Right kidney (tissue), 9 donors: ENCODE results near the gene TNFAIP8L1.
"Not testable (repeated sequence)": the region's sequence is repeated elsewhere in the genome, so short reads cannot be mapped to it uniquely, and the experiment has no call there.

Experiments used
- DNase-seq: peaks from one replicate; pipeline ENCODE4 v3.0.0-alpha.2; 2016
- long read RNA-seq, 8 donors: transcript quantifications; one replicate each; lab custom pipeline, GENCODE V29; 2026

TNFAIP8L1 gene
- long read RNA-seq, donor 1, transcript TNFAIP8L1-201 (2 exons, 3,814 nt): major isoform, 7 of 280 reads
- long read RNA-seq, donor 1, partial matches to known transcripts: 174 of 280 reads
- long read RNA-seq, donor 1, other reads (novel, unspliced or antisense): 99 of 280 reads
- long read RNA-seq, donor 2, transcript TNFAIP8L1-201 (2 exons, 3,814 nt): major isoform, 9 of 80 reads
- long read RNA-seq, donor 2, partial matches to known transcripts: 0 of 80 reads
- long read RNA-seq, donor 2, other reads (novel, unspliced or antisense): 70 of 80 reads
- long read RNA-seq, donor 3, partial matches to known transcripts: 68 of 69 reads
- long read RNA-seq, donor 3, other reads (novel, unspliced or antisense): 0 of 69 reads
- long read RNA-seq, donor 4, transcript TNFAIP8L1-201 (2 exons, 3,814 nt): major isoform, 9 of 10 reads
- long read RNA-seq, donor 4, partial matches to known transcripts: 0 of 10 reads
- long read RNA-seq, donor 4, other reads (novel, unspliced or antisense): 0 of 10 reads
- long read RNA-seq, donor 5, transcript TNFAIP8L1-201 (2 exons, 3,814 nt): major isoform, 8 of 9 reads
- long read RNA-seq, donor 5, partial matches to known transcripts: 0 of 9 reads
- long read RNA-seq, donor 5, other reads (novel, unspliced or antisense): 0 of 9 reads
- long read RNA-seq, donor 6, transcript TNFAIP8L1-201 (2 exons, 3,814 nt): major isoform, 5 of 106 reads
- long read RNA-seq, donor 6, partial matches to known transcripts: 13 of 106 reads
- long read RNA-seq, donor 6, other reads (novel, unspliced or antisense): 87 of 106 reads
- long read RNA-seq, donor 7: 0 reads
- long read RNA-seq, donor 8, transcript TNFAIP8L1-201 (2 exons, 3,814 nt): major isoform, 8 of 8 reads
- long read RNA-seq, donor 8, partial matches to known transcripts: 0 of 8 reads
- long read RNA-seq, donor 8, other reads (novel, unspliced or antisense): 0 of 8 reads

- peak; percentile 81 for DNase-seq
Observed at GRCh38 chr19:4638828-4639530, at the start of gene TNFAIP8L1. TSS of gene TNFAIP8L1 (plus strand) at chr19:4639516. CDS start at chr19:4651870, 12,354 bp downstream.

DNA sequence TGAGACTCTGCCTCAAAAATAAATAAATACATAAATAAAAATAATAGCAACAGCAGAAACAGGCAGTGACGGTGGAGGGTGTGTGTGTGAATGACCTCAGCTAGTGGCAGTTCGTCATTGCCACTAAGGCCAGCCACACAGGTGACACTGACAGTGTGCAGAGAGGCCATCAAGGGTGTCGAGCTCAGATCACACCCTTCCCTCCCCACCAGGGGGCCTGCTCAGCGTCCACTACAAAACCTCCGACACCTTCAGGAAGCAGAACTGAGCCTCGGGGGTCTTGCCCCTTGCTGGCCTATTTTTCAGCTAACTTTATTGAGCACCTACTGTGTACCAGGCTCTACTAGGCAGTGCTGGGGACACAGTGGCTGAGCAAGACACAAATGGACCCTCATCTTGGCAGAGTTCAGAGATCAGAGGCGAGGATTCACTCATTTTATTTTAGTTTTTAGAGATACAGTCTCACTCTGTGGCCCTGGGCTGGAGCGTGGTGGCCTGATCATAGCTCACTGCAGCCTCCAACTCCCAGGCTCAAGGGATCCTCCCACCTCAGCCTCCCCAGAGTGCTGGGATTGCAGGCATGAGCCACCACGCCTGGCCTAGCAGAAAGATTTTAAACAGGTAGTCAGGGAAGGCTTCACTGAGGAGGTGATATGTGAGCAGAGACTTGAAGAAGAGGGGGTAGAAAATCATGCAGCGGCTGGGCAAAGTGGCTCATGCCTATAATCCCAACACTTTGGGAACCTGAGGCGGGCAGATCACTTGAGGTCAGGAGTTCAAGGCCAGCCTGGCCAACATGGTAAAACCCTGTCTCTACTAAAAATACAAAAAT, 49.5 kb upstream of the TNFAIP8L1 start:
- no peak for DNase-seq

- no peak for DNase-seq
Observed at GRCh38 chr19:4590559-4590958, 48.8 kb upstream of the TNFAIP8L1 start.

DNA sequence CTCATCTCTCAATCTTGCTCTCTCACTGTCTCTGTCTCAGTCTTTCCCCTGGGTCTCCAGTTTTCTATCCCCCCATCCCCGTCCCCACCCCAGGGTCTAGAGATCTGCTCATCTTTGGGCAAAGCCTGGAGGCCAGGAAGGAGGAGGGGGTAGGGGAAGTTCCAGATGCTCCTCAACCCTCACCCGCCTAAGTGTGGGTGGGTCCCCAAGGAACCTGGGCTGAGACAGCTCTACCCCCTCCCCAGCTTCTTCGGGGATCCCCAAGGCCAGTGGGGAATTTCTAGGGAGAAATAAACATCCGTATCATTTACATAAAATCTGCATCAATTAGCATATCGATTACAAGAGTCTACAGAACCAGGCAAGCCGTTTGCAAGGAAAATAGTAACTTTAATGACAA, 48.0 kb upstream of the TNFAIP8L1 start:
- no peak for DNase-seq

GRCh38 chr19:4592445-4592844, 46.9 kb upstream of the TNFAIP8L1 start:
- no peak for DNase-seq

- DNase-seq: no peak
Observed at GRCh38 chr19:4593409-4593851, 45.9 kb upstream of the TNFAIP8L1 start.

DNA sequence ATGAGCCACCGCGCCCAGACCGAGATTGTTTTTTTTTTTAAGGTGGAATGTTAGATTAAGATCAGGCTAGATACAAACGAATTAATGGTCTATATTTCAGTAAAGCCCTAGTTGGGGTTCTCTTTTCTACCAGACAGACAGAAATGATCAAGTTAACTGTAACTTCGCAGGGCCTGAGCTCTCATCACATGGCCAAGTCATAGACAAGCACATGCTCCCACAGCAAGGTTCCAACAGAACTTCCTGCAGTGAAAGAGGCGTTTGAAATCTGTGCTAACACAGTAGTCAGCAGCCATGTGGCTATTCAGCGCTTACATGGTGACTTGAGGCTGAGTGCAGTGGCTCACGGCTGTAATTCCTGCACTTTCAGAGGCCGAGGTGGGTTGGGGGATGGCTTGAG, 45.1 kb upstream of the TNFAIP8L1 start:
- DNase-seq: no peak

GRCh38 chr19:4595158-4595557, 44.2 kb upstream of the TNFAIP8L1 start:
- DNase-seq: not testable (repeated sequence)

- DNase-seq: no peak
Observed at GRCh38 chr19:4596033-4596904, 43.0 kb upstream of the TNFAIP8L1 start.

GRCh38 chr19:4597278-4597974, 41.9 kb upstream of the TNFAIP8L1 start:
- no peak for DNase-seq

GRCh38 chr19:4597975-4598671, 41.2 kb upstream of the TNFAIP8L1 start:
- DNase-seq: no peak

DNA sequence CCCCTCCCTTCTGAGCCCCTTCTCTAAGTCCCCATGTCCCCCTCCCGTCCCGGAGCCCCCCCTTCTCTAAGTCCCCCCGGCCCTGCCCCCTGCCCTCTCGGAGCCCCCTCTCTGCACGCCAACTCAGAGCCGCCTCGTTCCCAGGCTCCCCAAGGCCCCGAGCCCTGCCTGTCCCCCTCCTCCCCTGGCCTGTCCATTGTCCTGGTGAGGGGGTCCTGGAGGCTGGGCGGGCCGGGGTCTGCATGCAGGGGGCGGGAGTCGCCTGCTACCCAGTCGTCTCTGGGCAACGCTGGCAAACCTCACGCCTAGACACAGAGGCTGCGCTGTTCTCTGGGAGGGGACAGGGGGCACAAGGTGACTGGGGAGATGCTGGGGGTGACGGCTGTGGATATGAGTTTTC, 40.6 kb upstream of the TNFAIP8L1 start:
- no peak for DNase-seq

DNA sequence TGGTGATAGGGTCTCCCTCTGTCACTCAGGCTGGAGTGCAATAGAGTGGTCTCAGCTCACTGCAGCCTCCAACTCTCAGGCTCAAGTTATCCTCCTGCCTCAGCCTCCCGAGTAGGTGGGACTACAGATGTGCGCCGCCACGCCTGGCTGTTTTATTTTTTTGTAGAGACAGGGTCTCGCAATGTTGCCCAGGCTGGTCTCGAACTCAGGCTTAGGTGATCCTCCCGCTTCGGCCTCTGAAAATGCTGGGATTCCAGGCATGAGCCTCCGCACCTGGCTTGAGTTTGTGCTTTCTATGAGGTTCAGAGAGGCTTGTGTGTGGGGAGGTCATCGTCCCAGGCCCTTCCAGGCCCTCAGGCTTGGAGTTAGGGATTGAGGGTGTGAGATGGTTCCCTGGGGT, 39.2 kb upstream of the TNFAIP8L1 start:
- no peak for DNase-seq

- no peak for DNase-seq
Observed at GRCh38 chr19:4600893-4601292, 38.4 kb upstream of the TNFAIP8L1 start.

DNA sequence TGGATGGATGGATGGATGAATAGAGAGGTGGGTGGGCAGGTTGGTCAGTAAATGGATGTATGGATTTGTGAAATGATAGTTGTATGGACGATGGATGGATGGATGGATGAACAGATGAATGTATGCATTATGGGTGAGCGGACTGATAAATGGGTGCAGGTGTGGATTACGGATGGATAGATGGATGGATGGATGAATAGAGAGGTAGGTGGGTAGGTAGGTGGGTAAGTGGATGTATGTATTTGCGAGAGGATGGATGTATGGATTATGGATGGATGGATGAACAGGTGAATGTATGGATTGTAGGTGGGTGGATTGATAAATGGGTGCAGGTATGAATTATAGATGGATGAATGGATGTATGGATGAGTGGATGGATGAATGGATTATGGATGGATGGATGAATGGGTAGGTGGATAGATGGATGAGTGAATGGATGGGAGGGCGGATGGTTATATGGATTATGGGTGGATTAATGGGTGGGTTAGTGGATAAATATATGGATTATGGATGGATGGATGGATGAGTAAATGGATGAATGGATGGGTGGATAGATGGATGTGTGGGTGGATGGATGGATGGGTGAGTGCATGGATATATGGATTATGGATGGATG, 37.0 kb upstream of the TNFAIP8L1 start:
- no peak for DNase-seq

DNA sequence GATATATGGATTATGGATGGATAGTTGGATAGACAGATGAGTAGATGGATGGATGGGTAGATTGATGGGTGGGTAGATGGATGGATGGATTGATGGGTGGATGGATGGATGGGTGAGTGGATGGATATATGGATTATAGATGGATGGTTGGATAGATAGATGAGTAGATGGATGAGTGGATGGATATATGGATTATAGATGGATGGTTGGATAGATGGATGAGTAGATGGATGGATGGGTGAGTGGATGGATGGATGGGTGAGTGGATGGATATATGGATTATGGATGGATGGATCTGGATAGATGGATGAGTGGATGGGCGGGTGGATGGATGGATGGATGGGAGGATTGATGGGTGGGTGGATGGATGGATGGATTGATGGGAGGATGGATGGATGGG, 36.4 kb upstream of the TNFAIP8L1 start:
- DNase-seq: no peak

DNA sequence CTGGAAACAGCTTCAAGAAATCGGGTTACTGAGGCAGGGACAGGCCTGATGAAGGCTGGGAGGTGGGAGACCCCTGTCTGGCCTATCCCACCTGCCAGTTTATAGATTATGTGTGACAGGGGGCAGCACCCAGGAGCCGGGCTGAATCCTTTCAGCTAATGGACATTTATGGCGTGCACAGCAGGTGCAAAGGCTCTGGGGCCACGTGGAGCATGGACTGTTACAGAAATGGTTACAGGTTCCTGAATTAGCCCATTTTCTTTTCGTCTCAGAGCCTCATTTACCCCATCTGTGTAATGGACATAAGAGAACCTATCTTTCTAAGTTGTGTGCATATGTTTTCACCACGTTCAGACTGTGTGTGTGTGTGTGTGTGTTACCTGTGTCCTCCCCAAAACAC, 34.4 kb upstream of the TNFAIP8L1 start:
- no peak for DNase-seq

DNA sequence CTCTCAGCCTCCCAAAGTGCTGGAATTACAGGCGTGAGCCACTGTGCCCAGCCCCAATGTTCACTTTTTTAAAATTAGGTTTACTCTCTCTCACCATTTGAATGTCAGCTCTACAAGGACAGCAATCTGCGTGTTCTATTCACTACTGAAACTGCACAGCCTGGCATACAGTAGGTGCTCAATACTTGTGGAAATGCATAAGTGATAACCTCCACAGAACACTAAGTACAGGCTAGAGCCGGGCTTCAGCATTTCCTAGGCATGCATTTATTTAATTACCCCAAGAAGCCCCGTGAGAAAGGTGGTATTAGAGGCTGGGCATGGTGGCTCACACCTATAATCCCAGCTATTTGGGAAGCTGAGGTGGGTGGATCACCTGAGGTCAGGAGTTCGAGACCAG, 33.1 kb upstream of the TNFAIP8L1 start:
- no peak for DNase-seq
